Measurements from ENCODE around the gene SKI. TPM values are rescaled to one million over a fixed set of nuclear protein-coding genes. Genes with fewer than 3 reads are reported as not detected.

The SKI gene
- total RNA-seq, 1 experiment from 2014 or later: 89.5 TPM

DNA sequence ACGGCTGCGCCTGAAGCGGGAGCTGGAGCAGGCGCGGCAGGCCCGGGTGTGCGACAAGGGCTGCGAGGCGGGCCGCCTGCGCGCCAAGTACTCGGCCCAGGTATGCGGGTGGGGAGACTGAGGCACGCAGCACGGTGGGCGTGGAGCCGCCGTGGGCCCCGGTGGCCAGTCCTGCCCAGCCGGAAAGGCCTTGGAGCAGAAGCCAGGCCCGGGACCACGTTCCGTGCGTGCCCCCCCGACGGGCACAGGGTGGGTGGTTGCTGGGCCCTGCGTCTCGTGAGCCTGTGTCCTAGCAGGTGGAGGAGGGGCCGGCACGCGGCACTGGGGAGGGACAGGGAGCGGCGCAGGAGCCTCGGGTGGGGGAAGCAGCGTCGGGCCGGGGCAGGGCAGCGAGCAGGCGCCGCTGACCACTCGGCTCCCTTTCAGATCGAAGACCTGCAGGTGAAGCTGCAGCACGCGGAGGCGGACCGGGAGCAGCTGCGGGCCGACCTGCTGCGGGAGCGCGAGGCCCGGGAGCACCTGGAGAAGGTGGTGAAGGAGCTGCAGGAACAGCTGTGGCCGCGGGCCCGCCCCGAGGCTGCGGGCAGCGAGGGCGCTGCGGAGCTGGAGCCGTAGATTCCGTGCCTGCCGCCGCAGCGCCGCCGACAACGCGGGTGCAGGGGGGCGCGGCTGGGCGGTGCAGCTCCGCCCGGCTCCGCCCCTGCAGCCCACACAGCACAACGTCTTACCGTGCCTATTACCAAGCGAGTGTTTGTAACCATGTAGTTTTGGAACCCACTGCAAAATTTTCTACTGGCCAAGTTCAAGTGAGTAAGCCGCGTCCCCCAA lies 78.2 kb downstream of the SKI start:
- TF ChIP-seq, protein P1, sequence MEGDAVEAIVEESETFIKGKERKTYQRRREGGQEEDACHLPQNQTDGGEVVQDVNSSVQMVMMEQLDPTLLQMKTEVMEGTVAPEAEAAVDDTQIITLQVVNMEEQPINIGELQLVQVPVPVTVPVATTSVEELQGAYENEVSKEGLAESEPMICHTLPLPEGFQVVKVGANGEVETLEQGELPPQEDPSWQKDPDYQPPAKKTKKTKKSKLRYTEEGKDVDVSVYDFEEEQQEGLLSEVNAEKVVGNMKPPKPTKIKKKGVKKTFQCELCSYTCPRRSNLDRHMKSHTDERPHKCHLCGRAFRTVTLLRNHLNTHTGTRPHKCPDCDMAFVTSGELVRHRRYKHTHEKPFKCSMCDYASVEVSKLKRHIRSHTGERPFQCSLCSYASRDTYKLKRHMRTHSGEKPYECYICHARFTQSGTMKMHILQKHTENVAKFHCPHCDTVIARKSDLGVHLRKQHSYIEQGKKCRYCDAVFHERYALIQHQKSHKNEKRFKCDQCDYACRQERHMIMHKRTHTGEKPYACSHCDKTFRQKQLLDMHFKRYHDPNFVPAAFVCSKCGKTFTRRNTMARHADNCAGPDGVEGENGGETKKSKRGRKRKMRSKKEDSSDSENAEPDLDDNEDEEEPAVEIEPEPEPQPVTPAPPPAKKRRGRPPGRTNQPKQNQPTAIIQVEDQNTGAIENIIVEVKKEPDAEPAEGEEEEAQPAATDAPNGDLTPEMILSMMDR (conservative IDR thresholded peaks at IDR 0.05): no peak
- no CpG with 5 or more reads among the region's 81 CpGs for WGBS (ENCODE audit: extremely low coverage, insufficient read length, low lambda C conversion rate)

More for the DNA sequence above, 78.2 kb downstream of the SKI start:
- H3K9ac ChIP-seq (ENCODE audit: extremely low read depth, insufficient read length, low read length): no peak overlapping the region
- H3K14ac ChIP-seq (ENCODE audit: insufficient read depth, low read length): no peak overlapping the region; the same call in 1 of the 2 replicates
- H4K91ac ChIP-seq (ENCODE audit: insufficient read length, low read depth, low read length): no peak overlapping the region
- no peak overlapping the region for H2BK12ac ChIP-seq (ENCODE audit: insufficient read length, low read depth, low read length)
- Mint-ChIP-seq H3K4me1 (peaks cover 0 to 18% of the 10 kb centered on the region in 2 experiments; a peak in 2 of 4 replicates), H3K36me3 (ENCODE audit: insufficient read depth in 1 of 3, low read depth in 3 of 3) (peaks cover 22 to 53% (median 48%) of the 10 kb centered on the region in 3 experiments; a peak in 6 of 7 replicates), H3K9me3 (no peaks in the 10 kb centered on the region), H3K27me3 (ENCODE audit: low read depth) (peaks cover 1% of the 10 kb centered on the region; the same call in 1 of the 2 replicates), H3K27ac (no peak overlapping the region), H3K4me3 (no peak overlapping the region; a peak in 1 of 5 replicates)
- no peak overlapping the region for H4K5ac ChIP-seq (ENCODE audit: insufficient read length, low read depth, low read length)
- no peaks in the 10 kb centered on the region for H4K20me1 ChIP-seq (ENCODE audit: control insufficient read depth, insufficient read depth, insufficient read length)
- no peak overlapping the region for H2AK5ac ChIP-seq (ENCODE audit: insufficient read length, low read length)
- no peaks in the 10 kb centered on the region for H3K23me2 ChIP-seq (ENCODE audit: insufficient read length, low read depth, low read length, poor library complexity, severe bottlenecking)
- no peak overlapping the region for H3K56ac ChIP-seq (ENCODE audit: insufficient read length, low read depth, low read length)
- no peak overlapping the region for H3K18ac ChIP-seq (ENCODE audit: insufficient read length, low read depth, low read length)
- H3K79me2 ChIP-seq (ENCODE audit: insufficient read depth, low read length): no peaks in the 10 kb centered on the region; the same call in 1 of the 2 replicates
- H3K79me1 ChIP-seq (ENCODE audit: insufficient read depth, low read depth, low read length, poor library complexity, severe bottlenecking): peaks cover 3% of the 10 kb centered on the region
- no peak overlapping the region for H2BK5ac ChIP-seq (ENCODE audit: insufficient read length, low read length)
- H2BK120ac ChIP-seq (ENCODE audit: low read depth, low read length, poor library complexity, severe bottlenecking): no peak overlapping the region
- no peak overlapping the region for H3K4ac ChIP-seq (ENCODE audit: low read depth, low read length)
- no peak overlapping the region for H2BK15ac ChIP-seq (ENCODE audit: low read depth, low read length)
- peak; percentile 88 for DNase-seq
- no peak overlapping the region for H2BK20ac ChIP-seq (ENCODE audit: low read depth, low read length, poor library complexity, severe bottlenecking)
- H2AFZ ChIP-seq (ENCODE audit: low read length): no peak overlapping the region
- H3K27me3 ChIP-seq (ENCODE audit: insufficient read depth, low read length): no peaks in the 10 kb centered on the region
- H3K4me1 ChIP-seq (ENCODE audit: insufficient read depth, low read length): no peaks in the 10 kb centered on the region
- no peak overlapping the region for H3T11ph ChIP-seq (ENCODE audit: low read length)
- H3K27ac ChIP-seq (ENCODE audit: insufficient read length, low read depth, low read length): no peak overlapping the region
- no peak overlapping the region for H3K4me2 ChIP-seq (ENCODE audit: insufficient read depth, insufficient read length, low read length)
- H4K8ac ChIP-seq (replicated peaks; ENCODE audit: insufficient read length, low read depth, low read length): no peak overlapping the region
- H3K9me3 ChIP-seq (ENCODE audit: control insufficient read depth, low read depth, low read length): no peaks in the 10 kb centered on the region
- no peak overlapping the region for H3K23ac ChIP-seq (ENCODE audit: insufficient read length, low read depth, low read length)
